OCI-LY7 (cell line): ENCODE results near the gene NEMP2. TPM values are rescaled to one million over a fixed set of nuclear protein-coding genes. Genes with fewer than 3 reads are reported as not detected.
"Not testable (repeated sequence)": the region's sequence is repeated elsewhere in the genome, so short reads cannot be mapped to it uniquely, and the experiment has no call there.

Source experiments
- BruUV-seq: library from RNA; stranded (reverse); fragments of 400-500 nt; replicated peaks from 2 replicates; lab custom pipeline; 2021; lab: Mats Ljungman, UMichigan
- CTCF ChIA-PET: fragments of 300-600 bp; sonication (Branson Sonifier 250); formaldehyde crosslinking; loops from one replicate; lab custom pipeline; 2022; ENCODE audit warnings: antibody characterized with exemption; ENCODE audit not compliant: unreplicated experiment; lab: Charles Lee
- POLR2A ChIA-PET: fragments of 300-600 bp; sonication (Branson Sonifier 250); formaldehyde crosslinking; loops from one replicate; lab custom pipeline; 2022; ENCODE audit warnings: antibody characterized with exemption; lab: Charles Lee
- DNase-seq: peaks from one replicate; pipeline ENCODE4 v3.0.0-alpha.2; 2015; ENCODE audit warnings: low spot score
- H2AFZ ChIP-seq: fragments of 200-600 bp; sonication (generic), shearing (Covaris generic); 2 replicates; pipeline ENCODE4 v1.6.1; 2014; ENCODE audit warnings: mild to moderate bottlenecking, antibody characterized with exemption, low read length, moderate library complexity
- H3K27ac ChIP-seq: fragments of 200-600 bp; sonication (generic); 2 replicates; pipeline ENCODE4 v1.5.1; 2014; ENCODE audit warnings: mixed run types, low read depth, mild to moderate bottlenecking, moderate library complexity, low read length, inconsistent platforms; ENCODE audit not compliant: poor library complexity, severe bottlenecking
- H3K36me3 ChIP-seq: fragments of 200-600 bp; sonication (generic); 2 replicates; pipeline ENCODE4 v1.6.1; 2014; ENCODE audit warnings: mild to moderate bottlenecking, antibody characterized with exemption, low read length, moderate library complexity, mixed read lengths; ENCODE audit not compliant: insufficient read depth
- H3K4me1 ChIP-seq: fragments of 200-600 bp; sonication (generic); 2 replicates; pipeline ENCODE4 v1.5.1; 2014; ENCODE audit warnings: mild to moderate bottlenecking, low read length; ENCODE audit not compliant: insufficient read depth, poor library complexity, severe bottlenecking
- H3K4me2 ChIP-seq: fragments of 200-600 bp; sonication (generic); 2 replicates; pipeline ENCODE4 v1.6.1; 2014; ENCODE audit warnings: mild to moderate bottlenecking, low read length
- H3K4me3 ChIP-seq: fragments of 200-600 bp; sonication (generic); 2 replicates; pipeline ENCODE4 v1.5.1; 2014; ENCODE audit warnings: mild to moderate bottlenecking, low read depth, low read length; ENCODE audit not compliant: poor library complexity, severe bottlenecking
- H3K79me2 ChIP-seq: fragments of 200-600 bp; sonication (generic); 2 replicates; pipeline ENCODE4 v1.6.1; 2016; ENCODE audit warnings: low read depth, mild to moderate bottlenecking, low read length, moderate library complexity, mixed read lengths; ENCODE audit not compliant: insufficient read depth
- H3K9me2 ChIP-seq: fragments of 200-600 bp; sonication (generic); 2 replicates; pipeline ENCODE4 v1.6.1; 2016; ENCODE audit warnings: mild to moderate bottlenecking, low read length, mixed read lengths; ENCODE audit not compliant: insufficient read depth
- H3K9me3 ChIP-seq: fragments of 200-600 bp; sonication (generic); 2 replicates; pipeline ENCODE4 v1.6.1; 2014; ENCODE audit warnings: mild to moderate bottlenecking, mixed run types, low read length, mixed read lengths
- H4K20me1 ChIP-seq: fragments of 200-600 bp; sonication (generic); 2 replicates; pipeline ENCODE4 v1.6.1; 2014; ENCODE audit warnings: mild to moderate bottlenecking, antibody characterized with exemption, low read length, moderate library complexity, mixed read lengths; ENCODE audit not compliant: insufficient read depth
- CTCF ChIP-seq: fragments of 200-600 bp; sonication (generic); conservative IDR thresholded peaks from 2 replicates; pipeline ENCODE4 v1.5.1; 2014; ENCODE audit warnings: mild to moderate bottlenecking, antibody characterized with exemption, low read length, moderate library complexity, mixed read lengths
- EZH2phosphoT487 ChIP-seq: fragments of 200-600 bp; sonication (generic); IDR thresholded peaks from 2 replicates; pipeline ENCODE4 v1.6.1; 2018; ENCODE audit warnings: low read depth, borderline replicate concordance, mild to moderate bottlenecking, mixed run types, antibody characterized with exemption, low read length, moderate library complexity, mixed read lengths
- intact Hi-C: fragments of 100-400 bp; cut with micrococcal nuclease; formaldehyde crosslinking; loops from one replicate; pipeline ENCODE4 v1.10.0; 2022; ENCODE audit not compliant: unreplicated experiment
- total RNA-seq, 2 experiments: library from RNA; depleted of rRNA in 1 of 2; stranded (reverse); fragments of >200 nt in 1 of 2; shearing (Covaris generic) in 1 of 2; gene quantifications; 2 replicates each; pipeline ENCODE4 v1.2.3, GENCODE V29; 2014 to 2022

Gene NEMP2
- total RNA-seq, 2 experiments from 2014 or later, result 5.6 to 18.5 TPM

- Histone ChIP-seq H4K20me1 (no peaks in the 10 kb centered on the region), H3K27ac (peak overlapping the region; percentile 65), H2AFZ (peak overlapping the region; percentile 39), H3K4me3 (peak overlapping the region; percentile 33), H3K36me3 (peaks cover 10% of the 10 kb centered on the region), H3K79me2 (peaks cover 12% of the 10 kb centered on the region; the same call in 1 of the 2 replicates), H3K9me2 (no peaks in the 10 kb centered on the region), H3K9me3 (no peaks in the 10 kb centered on the region), H3K4me1 (peaks cover 65% of the 10 kb centered on the region), H3K4me2 (peak overlapping the region; percentile 65)
- BruUV-seq, result no TSS peak
- TF ChIP-seq EZH2phosphoT487 (no peak), CTCF (no peak)
- DNase-seq, result peak; percentile 31
- ChIA-PET POLR2A (interaction anchor here (0.6 to 2.1 kb wide), 4 partner anchors 61 to 195 kb away, joined by 3 to 5 read pairs (median 4); partner anchors contain the start of genes MFSD6 and NEMP2), CTCF (no interaction called here)
- intact Hi-C loops, result loop anchor here (2.0 to 5.0 kb wide), 2 partner anchors 60 to 63 kb away; partner anchors contain the start of genes MFSD6 and NEMP2
These were observed 65.5 kb downstream of the NEMP2 start for GRCh38 chr2:190468814-190469569.

DNA sequence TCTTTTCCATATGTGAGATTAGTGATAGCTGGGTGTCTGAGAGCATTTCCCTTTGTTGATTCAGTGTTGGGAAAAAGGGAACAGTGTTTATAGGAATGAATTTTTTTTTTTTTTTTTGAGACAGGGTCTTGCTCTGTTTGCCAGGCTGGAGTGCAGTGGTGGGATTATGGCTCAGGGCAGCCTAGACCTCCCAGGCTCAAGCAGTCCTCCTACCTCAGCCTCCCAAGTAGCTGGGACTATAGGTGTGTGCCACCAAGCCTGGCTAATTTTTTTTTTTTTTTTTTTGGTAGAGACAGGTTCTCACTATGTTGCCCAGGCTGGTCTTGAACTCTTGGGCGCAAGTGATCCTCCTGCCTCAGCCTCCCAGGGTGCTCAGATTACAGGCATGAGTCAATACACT lies 66.2 kb downstream of the NEMP2 start:
- Histone ChIP-seq H3K36me3 (peaks cover 10% of the 10 kb centered on the region), H3K4me2 (peak overlapping the region; percentile 65), H2AFZ (peak overlapping the region; percentile 51; the same call in 1 of the 2 replicates), H3K27ac (peak overlapping the region; percentile 65), H3K4me1 (peaks cover 68% of the 10 kb centered on the region), H3K79me2 (peaks cover 12% of the 10 kb centered on the region; the same call in 1 of the 2 replicates), H3K4me3 (peak overlapping the region; percentile 33)
- DNase-seq, H4K20me1 ChIP-seq, H3K9me3 ChIP-seq, BruUV-seq, CTCF ChIA-PET, H3K9me2 ChIP-seq: not testable (repeated sequence)
- intact Hi-C loops, result loop anchor here (2.0 to 5.0 kb wide), 2 partner anchors 60 to 64 kb away; partner anchors contain the start of genes MFSD6 and NEMP2
- POLR2A ChIA-PET, result interaction anchor here (1.0 to 2.1 kb wide), 3 partner anchors 21 to 176 kb away, joined by 3 to 5 read pairs (median 3); no protein-coding TSS in a partner anchor

GRCh38 chr2:190467575-190468083 lies 66.9 kb downstream of the NEMP2 start:
- Histone ChIP-seq H3K4me3 (peak overlapping the region; percentile 8), H3K4me1 (peaks cover 68% of the 10 kb centered on the region), H3K9me2 (no peaks in the 10 kb centered on the region), H2AFZ (peak overlapping the region; percentile 51; the same call in 1 of the 2 replicates), H3K4me2 (peak overlapping the region; percentile 65), H3K36me3 (peaks cover 10% of the 10 kb centered on the region), H4K20me1 (no peaks in the 10 kb centered on the region), H3K79me2 (peaks cover 12% of the 10 kb centered on the region; the same call in 1 of the 2 replicates), H3K27ac (peak overlapping the region; percentile 65), H3K9me3 (no peaks in the 10 kb centered on the region)
- TF ChIP-seq CTCF (no peak), EZH2phosphoT487 (no peak)
- peak; percentile 30 for DNase-seq
- POLR2A ChIA-PET, result interaction anchor here (0.6 to 2.1 kb wide), 8 partner anchors 8 to 200 kb away, joined by 3 to 5 read pairs (median 4); no protein-coding TSS in a partner anchor
- intact Hi-C loops, result loop anchor here (2.0 to 5.0 kb wide), 2 partner anchors 59 to 65 kb away; partner anchors contain the start of genes MFSD6 and NEMP2
- CTCF ChIA-PET, result no interaction called here
- BruUV-seq, result no TSS peak
